Kidney glomerular epithelial cell (primary cell): ENCODE results near the gene APOBEC3B.
"Not testable (repeated sequence)": the region's sequence is repeated elsewhere in the genome, so short reads cannot be mapped to it uniquely, and the experiment has no call there.

Experiments
- DNase-seq: peaks from one replicate; lab custom pipeline; 2025; lab: John Stamatoyannopoulos, UW

The APOBEC3B gene

GRCh38 chr22:38967451-38968450, 14.4 kb upstream of the APOBEC3B start:
- DNase-seq = no peak

- no peak for DNase-seq
Observed at GRCh38 chr22:38968801-38969200, 13.3 kb upstream of the APOBEC3B start.

- no peak for DNase-seq
Observed at GRCh38 chr22:38970551-38970950, 11.6 kb upstream of the APOBEC3B start.

- no peak for DNase-seq
Observed at GRCh38 chr22:38971202-38971601, 10.9 kb upstream of the APOBEC3B start.

- no peak for DNase-seq
Observed at GRCh38 chr22:38971791-38972190, 10.4 kb upstream of the APOBEC3B start.

- DNase-seq = no peak
Observed at GRCh38 chr22:38972558-38972957, 9.6 kb upstream of the APOBEC3B start.

GRCh38 chr22:38973289-38974169, 8.6 kb upstream of the APOBEC3B start:
- DNase-seq = no peak

- no peak for DNase-seq
Observed at GRCh38 chr22:38974170-38974825, 7.8 kb upstream of the APOBEC3B start.

GRCh38 chr22:38974826-38975175, 7.3 kb upstream of the APOBEC3B start:
- no peak for DNase-seq

- DNase-seq = not testable (repeated sequence)
Observed at GRCh38 chr22:38977289-38977688, 4.9 kb upstream of the APOBEC3B start.

- DNase-seq = not testable (repeated sequence)
Observed at GRCh38 chr22:38980587-38980986, 1.6 kb upstream of the APOBEC3B start.

- DNase-seq = peak; percentile 33
Observed at GRCh38 chr22:38981005-38981991, 849 bp upstream of the APOBEC3B start.

GRCh38 chr22:38984224-38984623, 2.1 kb downstream of the APOBEC3B start:
- DNase-seq = no peak

- DNase-seq = peak; percentile 89
Observed at GRCh38 chr22:38984784-38985757, 2.9 kb downstream of the APOBEC3B start.

- no peak for DNase-seq
Observed at GRCh38 chr22:38986629-38987028, 4.5 kb downstream of the APOBEC3B start.

- no peak for DNase-seq
Observed at GRCh38 chr22:38987171-38987895, 5.2 kb downstream of the APOBEC3B start.

- DNase-seq = no peak
Observed at GRCh38 chr22:38989466-38989865, 7.3 kb downstream of the APOBEC3B start.

- DNase-seq = not testable (repeated sequence)
Observed at GRCh38 chr22:38992871-38993371, 10.8 kb downstream of the APOBEC3B start.

- no peak for DNase-seq
Observed at GRCh38 chr22:38996105-38996504, 14.0 kb downstream of the APOBEC3B start.
